A549 (cell line): ENCODE results near the gene AHNAK2. TPM values are rescaled to one million over a fixed set of nuclear protein-coding genes. Genes with fewer than 3 reads are reported as not detected.

Experiments
- ATAC-seq, 2 experiments: fragments of 200-7000 bp in 1 of 2; fragments of >200 bp in 1 of 2; cut with Nextera tagmentation in 1 of 2; cut with Tn5 transposase in 1 of 2; 3 replicates each; pipeline versions ENCODE4 v1.8.0 to v1.9.1; 2018 to 2020; ENCODE audit warnings: mild to moderate bottlenecking in 1 of 2, moderate library complexity in 1 of 2
- CTCF ChIA-PET: fragments of 300-600 bp; sonication (Branson Sonifier 250); formaldehyde crosslinking; extraction: SDS; loops from one replicate; lab custom pipeline; 2021; ENCODE audit warnings: antibody characterized with exemption, inconsistent platforms; lab: Yijun Ruan, JAX
- POLR2A ChIA-PET: fragments of 350-600 bp; formaldehyde crosslinking; extraction: SDS; loops from one replicate; lab custom pipeline; 2021; ENCODE audit warnings: antibody characterized with exemption, inconsistent platforms; lab: Yijun Ruan, JAX
- DNase-seq, 2 experiments: peaks; one replicate each; pipeline versions ENCODE4 v3.0.0 to v3.0.0-alpha.2; 2011 to 2016; ENCODE audit warnings: low read depth in 1 of 2, low spot score in 1 of 2
- FAIRE-seq: peaks from 2 replicates; lab custom pipeline; 2011; peaks lifted over from hg19 to GRCh38; lab: Jason Lieb, UNC
- H3K27ac ChIP-seq, 2 experiments: fragments of >200 bp; sonication (Bioruptor Twin); formaldehyde crosslinking; 3 replicates each; pipeline ENCODE4 v1.5.1; 2016 to 2017
- H3K4me1 ChIP-seq: fragments of >200 bp; sonication (Bioruptor Twin); formaldehyde crosslinking; 3 replicates; pipeline ENCODE4 v1.6.1; 2016
- H3K4me2 ChIP-seq: fragments of >200 bp; sonication (Bioruptor Twin); formaldehyde crosslinking; 3 replicates; pipeline ENCODE4 v1.6.1; 2016
- H3K4me3 ChIP-seq: fragments of >200 bp; sonication (Bioruptor Twin); formaldehyde crosslinking; 3 replicates; pipeline ENCODE4 v1.5.1; 2016
- H3K9me3 ChIP-seq: fragments of >200 bp; sonication (Bioruptor Twin); formaldehyde crosslinking; 3 replicates; pipeline ENCODE4 v1.6.1; 2016
- ESRRA ChIP-seq: fragments of 150-350 bp; IDR thresholded peaks from 2 replicates; pipeline ENCODE4 v1.6.1; 2014; ENCODE audit warnings: mild to moderate bottlenecking, low read length, borderline replicate concordance
- GATA3 ChIP-seq: IDR thresholded peaks from 2 replicates; pipeline ENCODE4 v1.6.1; 2012; ENCODE audit warnings: borderline replicate concordance
- MAFK ChIP-seq: fragments of 450-650 bp; IDR thresholded peaks from 2 replicates; pipeline ENCODE4 v1.6.1; 2014; ENCODE audit not compliant: partially characterized antibody
- PHF8 ChIP-seq: fragments of 200-600 bp; sonication (generic); IDR thresholded peaks from 2 replicates; pipeline ENCODE4 v1.6.1; 2016; ENCODE audit warnings: low read depth, mild to moderate bottlenecking, antibody characterized with exemption, moderate library complexity, borderline replicate concordance
- RARB ChIP-seq: fragments of 250-450 bp; sonication (Bioruptor Pico); IDR thresholded peaks from 2 replicates; pipeline ENCODE4 v1.8.0; 2021; ENCODE audit warnings: mild to moderate bottlenecking, moderate library complexity
- SMC3 ChIP-seq: fragments of >200 bp; sonication (Bioruptor Twin); formaldehyde crosslinking; IDR thresholded peaks from 3 replicates; pipeline ENCODE4 v1.6.1; 2018; ENCODE audit warnings: inconsistent platforms
- TP53 ChIP-seq: fragments of 250-450 bp; sonication (Bioruptor Pico); IDR thresholded peaks from 2 replicates; pipeline ENCODE4 v1.5.0; 2021; ENCODE audit warnings: mild to moderate bottlenecking, moderate library complexity
- ZNF302 ChIP-seq: fragments of 250-450 bp; sonication (Bioruptor Pico); IDR thresholded peaks from 2 replicates; pipeline ENCODE4 v1.9.0; 2021; ENCODE audit warnings: inconsistent platforms, mild to moderate bottlenecking, moderate library complexity
- WGBS: methylation state at CpG from one replicate; pipeline ENCODE4 v1.1.6; 2017; ENCODE audit errors: missing lambda C conversion rate; 5-methylcytosine and 5-hydroxymethylcytosine counted together
- polyA plus RNA-seq, 4 experiments: library from polyadenylated mRNA; depleted of rRNA in 3 of 4; stranded (reverse); fragments of >200 nt; fragmentation: RNase III in 1 of 4; extraction: RNeasy Plus Mini Kit Qiagen cat#74134 plus additional on column Dnase treatment in 1 of 4; gene quantifications; 2 replicates in 3 of 4; 3 replicates in 1 of 4; pipeline ENCODE4 v1.2.3, GENCODE V29; 2011 to 2017
- TF ChIP-seq, protein P1 (sequence below): fragments of 250-450 bp; sonication (Bioruptor Pico); IDR thresholded peaks from 2 replicates; pipeline ENCODE4 v1.5.0; 2020; ENCODE audit warnings: low read depth, mild to moderate bottlenecking, moderate library complexity
- TF ChIP-seq, protein P2 (sequence below): fragments of 200-600 bp; sonication (generic); IDR thresholded peaks from 2 replicates; pipeline ENCODE4 v1.6.1; 2016; ENCODE audit warnings: antibody characterized with exemption, mild to moderate bottlenecking, moderate library complexity
- TF ChIP-seq, protein P3 (sequence below): fragments of >200 bp; sonication (Bioruptor Twin); formaldehyde crosslinking; IDR thresholded peaks from 3 replicates; pipeline ENCODE4 v1.5.1; 2016
- TF ChIP-seq, protein P4 (sequence below): IDR thresholded peaks from 2 replicates; pipeline ENCODE4 v1.6.1; 2012; ENCODE audit warnings: low read depth, borderline replicate concordance

AHNAK2 gene
- polyA plus RNA-seq, 2 of the 4 experiments (the other 2 are of a cell fraction), result 43.3 to 43.7 TPM

DNA sequence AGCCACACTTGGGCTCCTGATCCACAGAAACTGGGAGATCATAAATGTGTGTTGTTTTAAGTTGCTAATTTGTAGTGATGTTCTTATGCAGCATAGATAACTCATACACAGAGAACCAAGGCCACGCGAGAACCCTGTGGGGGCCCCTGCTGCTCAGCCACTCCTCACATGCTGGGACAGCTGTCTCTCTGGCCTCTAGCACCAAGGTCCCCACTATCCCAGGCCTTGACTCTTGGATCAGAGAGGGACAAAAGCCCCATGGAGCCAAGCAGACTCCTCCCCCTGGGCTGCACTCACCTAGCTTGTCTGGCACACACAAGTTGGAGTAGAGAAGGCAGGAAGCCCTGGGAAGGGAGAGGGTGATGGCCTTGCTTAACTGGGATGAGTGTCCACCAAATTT, 42.2 kb downstream of the AHNAK2 start:
- Histone ChIP-seq H3K9me3 (no peaks in the 10 kb centered on the region), H3K4me1 (peaks cover 7% of the 10 kb centered on the region; the same call in 1 of the 3 replicates), H3K4me2 (no peak overlapping the region), H3K27ac (no peak overlapping the region), H3K4me3 (no peak overlapping the region)
- ChIA-PET POLR2A (interaction anchor here (2.5 to 3.5 kb wide), 2 partner anchors 34 to 37 kb away, joined by 9 to 22 read pairs; no protein-coding TSS in a partner anchor), CTCF (interaction anchor here (1.1 to 8.8 kb wide), 6 partner anchors 11 to 110 kb away, joined by 3 to 86 read pairs (median 29); partner anchors contain the start of gene PLD4)
- 84% methylated on average over 2 of the region's 2 CpGs for WGBS
- FAIRE-seq, result no peak
- TF ChIP-seq TP53 (CRISPR knock-in tag), result no peak
- TF ChIP-seq, protein P1, sequence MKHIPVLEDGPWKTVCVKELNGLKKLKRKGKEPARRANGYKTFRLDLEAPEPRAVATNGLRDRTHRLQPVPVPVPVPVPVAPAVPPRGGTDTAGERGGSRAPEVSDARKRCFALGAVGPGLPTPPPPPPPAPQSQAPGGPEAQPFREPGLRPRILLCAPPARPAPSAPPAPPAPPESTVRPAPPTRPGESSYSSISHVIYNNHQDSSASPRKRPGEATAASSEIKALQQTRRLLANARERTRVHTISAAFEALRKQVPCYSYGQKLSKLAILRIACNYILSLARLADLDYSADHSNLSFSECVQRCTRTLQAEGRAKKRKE (CRISPR knock-in tag), result no peak
- TF ChIP-seq ZNF302 (CRISPR knock-in tag), result no peak
- TF ChIP-seq ESRRA, result no peak
- TF ChIP-seq PHF8, result no peak
- TF ChIP-seq GATA3, result no peak
- TF ChIP-seq, protein P2, sequence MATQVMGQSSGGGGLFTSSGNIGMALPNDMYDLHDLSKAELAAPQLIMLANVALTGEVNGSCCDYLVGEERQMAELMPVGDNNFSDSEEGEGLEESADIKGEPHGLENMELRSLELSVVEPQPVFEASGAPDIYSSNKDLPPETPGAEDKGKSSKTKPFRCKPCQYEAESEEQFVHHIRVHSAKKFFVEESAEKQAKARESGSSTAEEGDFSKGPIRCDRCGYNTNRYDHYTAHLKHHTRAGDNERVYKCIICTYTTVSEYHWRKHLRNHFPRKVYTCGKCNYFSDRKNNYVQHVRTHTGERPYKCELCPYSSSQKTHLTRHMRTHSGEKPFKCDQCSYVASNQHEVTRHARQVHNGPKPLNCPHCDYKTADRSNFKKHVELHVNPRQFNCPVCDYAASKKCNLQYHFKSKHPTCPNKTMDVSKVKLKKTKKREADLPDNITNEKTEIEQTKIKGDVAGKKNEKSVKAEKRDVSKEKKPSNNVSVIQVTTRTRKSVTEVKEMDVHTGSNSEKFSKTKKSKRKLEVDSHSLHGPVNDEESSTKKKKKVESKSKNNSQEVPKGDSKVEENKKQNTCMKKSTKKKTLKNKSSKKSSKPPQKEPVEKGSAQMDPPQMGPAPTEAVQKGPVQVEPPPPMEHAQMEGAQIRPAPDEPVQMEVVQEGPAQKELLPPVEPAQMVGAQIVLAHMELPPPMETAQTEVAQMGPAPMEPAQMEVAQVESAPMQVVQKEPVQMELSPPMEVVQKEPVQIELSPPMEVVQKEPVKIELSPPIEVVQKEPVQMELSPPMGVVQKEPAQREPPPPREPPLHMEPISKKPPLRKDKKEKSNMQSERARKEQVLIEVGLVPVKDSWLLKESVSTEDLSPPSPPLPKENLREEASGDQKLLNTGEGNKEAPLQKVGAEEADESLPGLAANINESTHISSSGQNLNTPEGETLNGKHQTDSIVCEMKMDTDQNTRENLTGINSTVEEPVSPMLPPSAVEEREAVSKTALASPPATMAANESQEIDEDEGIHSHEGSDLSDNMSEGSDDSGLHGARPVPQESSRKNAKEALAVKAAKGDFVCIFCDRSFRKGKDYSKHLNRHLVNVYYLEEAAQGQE, result no peak
- no peak for DNase-seq
- no peak for ATAC-seq

DNA sequence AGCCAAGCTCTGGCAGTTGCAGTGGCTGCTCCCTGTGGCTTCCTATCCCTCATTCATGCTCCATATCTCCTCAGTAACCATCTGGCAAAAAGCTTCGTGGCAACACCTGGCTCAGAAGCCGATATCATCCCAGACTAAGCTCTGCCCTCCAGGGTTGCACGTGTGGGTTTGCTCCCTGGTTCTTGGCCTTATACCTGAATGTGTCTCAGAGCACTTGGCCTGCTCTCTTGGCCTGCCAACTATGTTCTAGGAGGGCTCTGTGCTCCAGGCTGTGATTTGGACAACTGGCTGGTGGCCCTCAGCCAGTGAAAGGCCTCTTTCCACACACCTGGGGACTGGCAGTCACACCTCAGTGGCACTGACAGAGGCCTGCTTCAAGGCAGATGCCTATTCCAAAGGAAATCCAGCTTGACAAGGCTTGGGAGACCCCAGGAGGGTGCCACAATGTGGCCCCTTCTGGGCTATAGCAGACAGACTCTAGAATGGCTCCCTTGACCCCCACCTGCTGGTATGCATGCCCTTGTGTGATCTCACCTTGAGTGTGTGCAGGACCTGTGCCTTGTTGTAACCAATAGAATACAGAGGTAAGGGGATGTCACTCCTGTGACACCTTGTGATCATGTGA, 43.0 kb downstream of the AHNAK2 start:
- DNase-seq (no peak), FAIRE-seq (no peak), ATAC-seq (peak; percentile 1 to 6; a peak in 2 of 6 replicates)
- TF ChIP-seq ESRRA (no peak), MAFK (no peak), RARB (no peak), SMC3 (no peak)
- TF ChIP-seq, protein P3, sequence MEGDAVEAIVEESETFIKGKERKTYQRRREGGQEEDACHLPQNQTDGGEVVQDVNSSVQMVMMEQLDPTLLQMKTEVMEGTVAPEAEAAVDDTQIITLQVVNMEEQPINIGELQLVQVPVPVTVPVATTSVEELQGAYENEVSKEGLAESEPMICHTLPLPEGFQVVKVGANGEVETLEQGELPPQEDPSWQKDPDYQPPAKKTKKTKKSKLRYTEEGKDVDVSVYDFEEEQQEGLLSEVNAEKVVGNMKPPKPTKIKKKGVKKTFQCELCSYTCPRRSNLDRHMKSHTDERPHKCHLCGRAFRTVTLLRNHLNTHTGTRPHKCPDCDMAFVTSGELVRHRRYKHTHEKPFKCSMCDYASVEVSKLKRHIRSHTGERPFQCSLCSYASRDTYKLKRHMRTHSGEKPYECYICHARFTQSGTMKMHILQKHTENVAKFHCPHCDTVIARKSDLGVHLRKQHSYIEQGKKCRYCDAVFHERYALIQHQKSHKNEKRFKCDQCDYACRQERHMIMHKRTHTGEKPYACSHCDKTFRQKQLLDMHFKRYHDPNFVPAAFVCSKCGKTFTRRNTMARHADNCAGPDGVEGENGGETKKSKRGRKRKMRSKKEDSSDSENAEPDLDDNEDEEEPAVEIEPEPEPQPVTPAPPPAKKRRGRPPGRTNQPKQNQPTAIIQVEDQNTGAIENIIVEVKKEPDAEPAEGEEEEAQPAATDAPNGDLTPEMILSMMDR, result no peak
- TF ChIP-seq, protein P4, sequence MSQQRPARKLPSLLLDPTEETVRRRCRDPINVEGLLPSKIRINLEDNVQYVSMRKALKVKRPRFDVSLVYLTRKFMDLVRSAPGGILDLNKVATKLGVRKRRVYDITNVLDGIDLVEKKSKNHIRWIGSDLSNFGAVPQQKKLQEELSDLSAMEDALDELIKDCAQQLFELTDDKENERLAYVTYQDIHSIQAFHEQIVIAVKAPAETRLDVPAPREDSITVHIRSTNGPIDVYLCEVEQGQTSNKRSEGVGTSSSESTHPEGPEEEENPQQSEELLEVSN, result no peak
- Histone ChIP-seq H3K4me2 (no peak overlapping the region), H3K4me3 (no peak overlapping the region), H3K27ac (no peak overlapping the region), H3K9me3 (no peaks in the 10 kb centered on the region), H3K4me1 (peaks cover 7% of the 10 kb centered on the region; the same call in 1 of the 3 replicates)
- WGBS, result 72% methylated on average over 3 of the region's 3 CpGs
- POLR2A ChIA-PET, result interaction anchor here (2.5 to 3.5 kb wide), 2 partner anchors 35 to 38 kb away, joined by 9 to 22 read pairs; no protein-coding TSS in a partner anchor
- CTCF ChIA-PET, result interaction anchor here (0.8 to 8.8 kb wide), 11 partner anchors 10 to 167 kb away, joined by 3 to 86 read pairs (median 6); partner anchors contain the start of gene PLD4
